Choroid plexus epithelial cell (primary cell): ENCODE data around the gene RECK.
"Not testable (repeated sequence)": the region's sequence is repeated elsewhere in the genome, so short reads cannot be mapped to it uniquely, and the experiment has no call there.

Experiments used
- DNase-seq: peaks from one replicate; pipeline ENCODE4 v3.0.0-alpha.2; 2010; ENCODE audit warnings: low read depth
- H3K4me3 ChIP-seq: 2 replicates; pipeline ENCODE4 v1.5.1; 2011; ENCODE audit warnings: low read depth, mild to moderate bottlenecking, control low read depth, low read length, moderate library complexity
- TF ChIP-seq, protein P1 (sequence below): conservative IDR thresholded peaks from 2 replicates; pipeline ENCODE4 v1.5.1; 2011; ENCODE audit warnings: low read depth, mild to moderate bottlenecking, control low read depth, inconsistent platforms, low read length, moderate library complexity

The RECK gene

DNA sequence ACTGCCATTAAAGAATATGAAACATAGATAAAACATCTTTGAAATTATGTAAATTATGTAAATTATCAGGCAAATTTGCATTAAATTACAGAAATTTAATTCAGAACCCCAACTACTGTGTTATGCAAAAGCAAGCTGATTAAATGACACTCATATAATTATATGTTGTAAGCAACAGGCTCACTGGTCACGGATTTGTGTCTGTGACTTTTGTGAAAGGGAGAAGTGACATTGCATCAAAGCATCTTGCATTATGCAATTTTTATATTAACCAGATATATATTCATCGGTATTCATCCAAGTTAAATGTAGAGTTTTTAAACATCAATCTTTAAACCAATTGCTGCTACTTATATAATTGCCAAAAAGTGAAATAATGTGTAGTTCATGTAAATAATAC, 86.8 kb downstream of the RECK start:
- no peak overlapping the region for H3K4me3 ChIP-seq
- TF ChIP-seq, protein P1, sequence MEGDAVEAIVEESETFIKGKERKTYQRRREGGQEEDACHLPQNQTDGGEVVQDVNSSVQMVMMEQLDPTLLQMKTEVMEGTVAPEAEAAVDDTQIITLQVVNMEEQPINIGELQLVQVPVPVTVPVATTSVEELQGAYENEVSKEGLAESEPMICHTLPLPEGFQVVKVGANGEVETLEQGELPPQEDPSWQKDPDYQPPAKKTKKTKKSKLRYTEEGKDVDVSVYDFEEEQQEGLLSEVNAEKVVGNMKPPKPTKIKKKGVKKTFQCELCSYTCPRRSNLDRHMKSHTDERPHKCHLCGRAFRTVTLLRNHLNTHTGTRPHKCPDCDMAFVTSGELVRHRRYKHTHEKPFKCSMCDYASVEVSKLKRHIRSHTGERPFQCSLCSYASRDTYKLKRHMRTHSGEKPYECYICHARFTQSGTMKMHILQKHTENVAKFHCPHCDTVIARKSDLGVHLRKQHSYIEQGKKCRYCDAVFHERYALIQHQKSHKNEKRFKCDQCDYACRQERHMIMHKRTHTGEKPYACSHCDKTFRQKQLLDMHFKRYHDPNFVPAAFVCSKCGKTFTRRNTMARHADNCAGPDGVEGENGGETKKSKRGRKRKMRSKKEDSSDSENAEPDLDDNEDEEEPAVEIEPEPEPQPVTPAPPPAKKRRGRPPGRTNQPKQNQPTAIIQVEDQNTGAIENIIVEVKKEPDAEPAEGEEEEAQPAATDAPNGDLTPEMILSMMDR: no peak
- no peak for DNase-seq

DNA sequence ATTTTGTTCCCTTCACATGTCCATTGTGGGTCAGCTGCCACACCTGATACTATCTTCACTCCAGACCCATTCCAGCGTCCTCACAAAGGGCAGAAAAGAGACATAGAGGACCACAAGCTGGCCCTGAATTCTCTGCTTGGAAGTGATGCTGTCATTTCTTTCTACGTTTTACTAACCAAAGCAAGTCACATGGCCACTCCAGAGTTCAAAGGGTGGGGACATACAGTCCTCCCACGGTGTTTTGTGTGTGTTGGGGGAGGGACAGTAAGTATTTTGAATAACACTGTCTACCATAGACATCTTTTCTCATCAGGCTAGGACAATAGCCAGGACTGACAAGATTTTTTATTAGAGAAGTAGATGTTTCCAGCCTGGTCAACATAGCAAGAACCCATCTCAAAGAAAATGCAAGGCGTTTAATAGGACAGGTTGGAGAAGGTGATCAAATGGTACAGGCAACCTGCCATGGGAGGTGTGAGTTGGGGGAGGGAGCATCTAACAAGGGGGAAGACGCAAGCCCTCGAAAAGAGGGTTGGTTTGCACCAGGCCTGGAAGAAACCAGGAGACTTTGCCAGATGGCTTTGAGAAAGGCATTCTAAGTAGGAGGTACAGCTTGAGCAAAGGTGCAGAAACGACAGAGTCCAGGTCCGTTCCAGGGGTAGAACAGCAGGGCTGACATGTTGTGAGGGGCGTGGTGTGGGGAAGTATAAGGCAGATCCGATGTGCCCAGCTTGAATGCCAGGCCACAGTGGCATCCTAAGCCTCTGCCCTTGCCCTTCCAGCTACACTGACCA, 88.5 kb downstream of the RECK start:
- no peak for DNase-seq
- TF ChIP-seq, protein P1: no peak

DNA sequence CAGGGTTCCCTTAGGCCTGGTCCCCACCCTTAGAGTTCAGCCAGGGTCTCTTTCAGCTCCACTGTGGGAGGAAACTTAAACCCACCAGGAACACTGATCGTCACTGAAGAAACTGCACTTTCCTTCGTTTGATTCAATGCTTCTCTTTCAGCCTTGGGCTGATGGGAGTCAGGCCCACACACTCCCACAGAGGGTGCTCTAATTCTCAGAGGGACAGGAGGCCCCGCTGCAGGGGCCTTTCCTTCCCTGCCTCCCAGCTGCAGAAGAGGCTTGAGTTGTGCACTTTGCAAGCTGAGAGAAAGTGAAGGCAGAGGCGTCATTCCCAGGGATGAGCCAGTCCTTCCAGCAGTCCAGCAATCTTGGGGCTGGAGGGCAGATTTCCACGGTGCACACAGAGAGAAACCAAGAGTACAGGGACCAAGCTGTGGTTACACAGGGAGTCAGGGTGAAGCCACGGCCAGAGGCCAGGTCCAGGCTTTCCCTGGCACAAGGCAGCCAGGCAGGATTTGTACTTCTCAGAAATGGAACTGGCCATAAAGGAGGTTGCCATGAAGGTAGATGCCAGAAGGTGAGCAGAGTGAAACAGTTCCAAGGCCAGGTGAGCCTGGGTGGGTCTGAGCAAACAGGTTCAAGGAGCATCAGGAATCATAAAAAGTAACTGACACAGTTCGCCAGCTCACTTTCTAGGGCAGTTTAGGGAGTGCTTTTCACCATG, 89.5 kb downstream of the RECK start:
- TF ChIP-seq, protein P1: no peak
- H3K4me3 ChIP-seq: no peak overlapping the region
- DNase-seq: no peak

More for the DNA sequence above, 88.5 kb downstream of the RECK start:
- no peak overlapping the region for H3K4me3 ChIP-seq

DNA sequence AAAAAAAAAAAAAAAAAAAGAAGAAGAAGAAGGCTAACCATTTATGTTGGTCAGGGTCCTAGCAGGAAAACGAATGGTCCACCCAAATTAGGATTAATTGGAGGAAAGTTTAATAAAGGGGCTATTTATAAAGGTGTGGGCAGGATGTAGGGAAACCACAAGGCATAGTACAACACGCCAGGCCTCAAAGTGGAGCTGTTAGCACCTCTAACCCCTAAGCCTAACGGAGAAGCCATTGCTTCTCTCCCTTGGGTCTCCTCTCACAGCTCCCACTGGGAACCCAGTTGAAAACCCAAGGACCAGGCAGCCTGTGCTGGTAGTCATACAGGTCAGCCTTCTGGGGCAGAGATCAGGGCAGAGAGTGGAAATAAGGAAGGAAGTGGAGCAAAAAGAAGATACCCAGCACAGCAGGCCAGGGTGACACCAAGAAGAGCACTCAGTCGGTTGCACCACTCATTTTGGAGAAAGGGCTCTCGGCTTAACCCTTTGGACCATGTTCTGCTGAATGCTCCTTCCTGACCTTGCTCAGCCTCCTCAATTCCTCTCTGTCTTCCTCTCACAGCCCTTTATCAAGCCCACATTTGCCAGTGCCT, 91.0 kb downstream of the RECK start:
- no peak for DNase-seq
- TF ChIP-seq, protein P1: no peak
- no peak overlapping the region for H3K4me3 ChIP-seq

GRCh38 chr9:36128349-36128748, 91.6 kb downstream of the RECK start:
- no peak for DNase-seq
- no peak overlapping the region for H3K4me3 ChIP-seq
- TF ChIP-seq, protein P1: no peak

GRCh38 chr9:36129139-36129538, 92.4 kb downstream of the RECK start:
- TF ChIP-seq, protein P1: no peak
- DNase-seq: no peak

DNA sequence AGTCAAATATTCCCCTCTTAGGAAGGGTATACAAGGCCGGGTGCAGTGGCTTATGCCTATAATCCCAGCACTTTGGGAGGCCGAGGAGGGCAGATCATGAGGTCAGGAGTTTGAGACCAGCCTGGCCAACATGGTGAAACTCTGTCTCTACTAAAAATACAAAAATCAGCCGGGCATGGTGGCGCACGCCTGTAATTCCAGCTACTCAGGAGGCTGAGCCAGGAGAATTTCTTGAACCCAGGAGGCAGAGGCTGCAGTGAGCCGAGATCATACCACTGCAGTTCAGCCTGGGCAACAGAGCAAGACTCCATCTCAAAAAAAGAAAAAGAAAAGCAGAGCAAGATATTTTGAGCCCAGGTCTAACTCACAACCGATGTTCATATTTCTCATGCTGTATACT, 95.0 kb downstream of the RECK start:
- not testable (repeated sequence) for H3K4me3 ChIP-seq, DNase-seq

More at GRCh38 chr9:36129139-36129538, 92.4 kb downstream of the RECK start:
- no peak overlapping the region for H3K4me3 ChIP-seq
